GM18502 (cell line): ENCODE results near the gene TRPM3.

Experiments used
- ATAC-seq: cut with Tn5 transposase; IDR thresholded peaks from one replicate; pipeline ENCODE4 v1.9.1; 2021; ENCODE audit warnings: mild to moderate bottlenecking; ENCODE audit not compliant: unreplicated experiment, poor library complexity

TRPM3 gene

GRCh38 chr9:71105192-71105591 is 16.2 kb downstream of the TRPM3 start:
- no peak for ATAC-seq

GRCh38 chr9:71098801-71099200 is 22.6 kb downstream of the TRPM3 start:
- ATAC-seq, result no peak

- no peak for ATAC-seq
Observed at GRCh38 chr9:71097671-71098070, 23.8 kb downstream of the TRPM3 start.

- no peak for ATAC-seq
Observed at GRCh38 chr9:71096421-71097108, 24.9 kb downstream of the TRPM3 start.

GRCh38 chr9:71094708-71095251 is 26.6 kb downstream of the TRPM3 start:
- ATAC-seq, result no peak

- no peak for ATAC-seq
Observed at GRCh38 chr9:71090896-71091295, 30.5 kb downstream of the TRPM3 start.

GRCh38 chr9:71079451-71079850 is 42.0 kb downstream of the TRPM3 start:
- no peak for ATAC-seq

GRCh38 chr9:71076096-71076495 is 45.3 kb downstream of the TRPM3 start:
- no peak for ATAC-seq

GRCh38 chr9:71073494-71073893 is 47.9 kb downstream of the TRPM3 start:
- ATAC-seq, result no peak

GRCh38 chr9:71072587-71072986 is 48.8 kb downstream of the TRPM3 start:
- no peak for ATAC-seq

GRCh38 chr9:71071633-71072032 is 49.8 kb downstream of the TRPM3 start:
- no peak for ATAC-seq

- no peak for ATAC-seq
Observed at GRCh38 chr9:71058660-71059059, 62.8 kb downstream of the TRPM3 start.

- no peak for ATAC-seq
Observed at GRCh38 chr9:71052287-71052686, 69.1 kb downstream of the TRPM3 start.

GRCh38 chr9:71048280-71048679 is 73.1 kb downstream of the TRPM3 start:
- ATAC-seq, result no peak

GRCh38 chr9:71042448-71042990 is 78.9 kb downstream of the TRPM3 start:
- ATAC-seq, result no peak

- ATAC-seq, result no peak
Observed at GRCh38 chr9:71037521-71037920, 83.9 kb downstream of the TRPM3 start.

- ATAC-seq, result no peak
Observed at GRCh38 chr9:71036501-71036900, 84.9 kb downstream of the TRPM3 start.

GRCh38 chr9:71032779-71033178 is 88.6 kb downstream of the TRPM3 start:
- ATAC-seq, result no peak

- ATAC-seq, result no peak
Observed at GRCh38 chr9:71025728-71026127, 95.7 kb downstream of the TRPM3 start.

GRCh38 chr9:71025201-71025600 is 96.2 kb downstream of the TRPM3 start:
- no peak for ATAC-seq

- ATAC-seq, result no peak
Observed at GRCh38 chr9:71010258-71010657, 111.2 kb downstream of the TRPM3 start.

- ATAC-seq, result no peak
Observed at GRCh38 chr9:71005456-71005855, 116.0 kb downstream of the TRPM3 start.
